Muscle layer of colon (tissue), 2 donors: ENCODE results near the gene CEBPG.

Experiments
- H3K27ac ChIP-seq: one replicate; pipeline ENCODE4 v1.7.0; 2013; ENCODE audit warnings: low read depth, mild to moderate bottlenecking, low read length, moderate library complexity
- H3K27me3 ChIP-seq, 2 donors: one replicate each; pipeline ENCODE4 v1.7.0; 2013; ENCODE audit warnings: low read length in 2 of 2, mild to moderate bottlenecking in 2 of 2; ENCODE audit not compliant: insufficient read depth in 2 of 2, control insufficient read depth in 1 of 2
- H3K36me3 ChIP-seq: one replicate; pipeline ENCODE4 v1.7.0; 2013; ENCODE audit warnings: mild to moderate bottlenecking, low read length; ENCODE audit not compliant: insufficient read depth
- H3K4me1 ChIP-seq: one replicate; pipeline ENCODE4 v1.7.0; 2013; ENCODE audit warnings: mild to moderate bottlenecking, low read length; ENCODE audit not compliant: insufficient read depth
- H3K4me3 ChIP-seq, 2 donors: one replicate each; pipeline ENCODE4 v1.7.0; 2013; ENCODE audit warnings: low read length in 2 of 2, low read depth in 1 of 2, mild to moderate bottlenecking in 1 of 2, moderate library complexity in 1 of 2
- H3K9ac ChIP-seq: one replicate; pipeline ENCODE4 v1.7.0; 2013; ENCODE audit warnings: low read length
- H3K9me3 ChIP-seq: one replicate; pipeline ENCODE4 v1.7.0; 2013; ENCODE audit warnings: mild to moderate bottlenecking, low read length
- donor health status: abdominal sarcoma.
- donor health status: Adenocarcinoma of cecum.

CEBPG gene

GRCh38 chr19:33385956-33386355 is 12.4 kb downstream of the CEBPG start:
- Histone ChIP-seq H3K9ac (no peak overlapping the region), H3K36me3 (peaks cover 12% of the 10 kb centered on the region), H3K27ac (no peak overlapping the region), H3K4me3 (no peak overlapping the region), H3K4me1 (peaks cover 29% of the 10 kb centered on the region), H3K9me3 (no peaks in the 10 kb centered on the region), H3K27me3 (no peaks in the 10 kb centered on the region)

GRCh38 chr19:33386361-33386858 is 12.9 kb downstream of the CEBPG start:
- no peak overlapping the region for H3K27ac ChIP-seq
- no peak overlapping the region for H3K4me3 ChIP-seq
- H3K9me3 ChIP-seq = no peaks in the 10 kb centered on the region
- H3K4me1 ChIP-seq = peaks cover 34% of the 10 kb centered on the region
- H3K9ac ChIP-seq = no peak overlapping the region
- peaks cover 8% of the 10 kb centered on the region for H3K36me3 ChIP-seq
- H3K27me3 ChIP-seq = no peaks in the 10 kb centered on the region

GRCh38 chr19:33387351-33388230 is 14.1 kb downstream of the CEBPG start:
- Histone ChIP-seq H3K27ac (peak overlapping the region; percentile 31), H3K36me3 (peaks cover 4% of the 10 kb centered on the region), H3K4me1 (peaks cover 46% of the 10 kb centered on the region), H3K27me3 (no peaks in the 10 kb centered on the region), H3K9ac (no peak overlapping the region), H3K9me3 (no peaks in the 10 kb centered on the region), H3K4me3 (no peak overlapping the region)

GRCh38 chr19:33388231-33388724 is 14.8 kb downstream of the CEBPG start:
- Histone ChIP-seq H3K9ac (no peak overlapping the region), H3K36me3 (peaks cover 4% of the 10 kb centered on the region), H3K9me3 (no peaks in the 10 kb centered on the region), H3K4me3 (no peak overlapping the region), H3K27me3 (no peaks in the 10 kb centered on the region), H3K27ac (peak overlapping the region; percentile 31), H3K4me1 (peaks cover 48% of the 10 kb centered on the region)

- no peaks in the 10 kb centered on the region for H3K27me3 ChIP-seq
- H3K9me3 ChIP-seq = no peaks in the 10 kb centered on the region
- peaks cover 48% of the 10 kb centered on the region for H3K4me1 ChIP-seq
- peaks cover 1% of the 10 kb centered on the region for H3K36me3 ChIP-seq
- no peak overlapping the region for H3K27ac ChIP-seq
- H3K9ac ChIP-seq = no peak overlapping the region
- no peak overlapping the region for H3K4me3 ChIP-seq
Measured at GRCh38 chr19:33388725-33389420, 15.4 kb downstream of the CEBPG start.

- Histone ChIP-seq H3K4me3 (no peak overlapping the region), H3K9ac (no peak overlapping the region), H3K27ac (no peak overlapping the region), H3K27me3 (no peaks in the 10 kb centered on the region), H3K4me1 (peaks cover 48% of the 10 kb centered on the region), H3K36me3 (no peaks in the 10 kb centered on the region), H3K9me3 (no peaks in the 10 kb centered on the region)
Measured at GRCh38 chr19:33389421-33390100, 16.1 kb downstream of the CEBPG start.

GRCh38 chr19:33390101-33390907 is 16.8 kb downstream of the CEBPG start:
- no peak overlapping the region for H3K4me3 ChIP-seq
- no peaks in the 10 kb centered on the region for H3K27me3 ChIP-seq
- H3K9me3 ChIP-seq = no peaks in the 10 kb centered on the region
- no peaks in the 10 kb centered on the region for H3K36me3 ChIP-seq
- H3K9ac ChIP-seq = no peak overlapping the region
- peak overlapping the region; percentile 19 for H3K27ac ChIP-seq
- peaks cover 51% of the 10 kb centered on the region for H3K4me1 ChIP-seq

- Histone ChIP-seq H3K9me3 (no peaks in the 10 kb centered on the region), H3K27ac (peak overlapping the region; percentile 19), H3K4me1 (peaks cover 58% of the 10 kb centered on the region), H3K36me3 (no peaks in the 10 kb centered on the region), H3K9ac (no peak overlapping the region), H3K27me3 (no peaks in the 10 kb centered on the region), H3K4me3 (no peak overlapping the region)
Measured at GRCh38 chr19:33390908-33391630, 17.6 kb downstream of the CEBPG start.

- no peak overlapping the region for H3K9ac ChIP-seq
- no peaks in the 10 kb centered on the region for H3K9me3 ChIP-seq
- no peaks in the 10 kb centered on the region for H3K36me3 ChIP-seq
- no peaks in the 10 kb centered on the region for H3K27me3 ChIP-seq
- H3K4me3 ChIP-seq = no peak overlapping the region
- H3K4me1 ChIP-seq = peaks cover 58% of the 10 kb centered on the region
- no peak overlapping the region for H3K27ac ChIP-seq
Measured at GRCh38 chr19:33391631-33392249, 18.2 kb downstream of the CEBPG start.
